Measurements from ENCODE around the gene HPCAL1.

Gene HPCAL1

DNA sequence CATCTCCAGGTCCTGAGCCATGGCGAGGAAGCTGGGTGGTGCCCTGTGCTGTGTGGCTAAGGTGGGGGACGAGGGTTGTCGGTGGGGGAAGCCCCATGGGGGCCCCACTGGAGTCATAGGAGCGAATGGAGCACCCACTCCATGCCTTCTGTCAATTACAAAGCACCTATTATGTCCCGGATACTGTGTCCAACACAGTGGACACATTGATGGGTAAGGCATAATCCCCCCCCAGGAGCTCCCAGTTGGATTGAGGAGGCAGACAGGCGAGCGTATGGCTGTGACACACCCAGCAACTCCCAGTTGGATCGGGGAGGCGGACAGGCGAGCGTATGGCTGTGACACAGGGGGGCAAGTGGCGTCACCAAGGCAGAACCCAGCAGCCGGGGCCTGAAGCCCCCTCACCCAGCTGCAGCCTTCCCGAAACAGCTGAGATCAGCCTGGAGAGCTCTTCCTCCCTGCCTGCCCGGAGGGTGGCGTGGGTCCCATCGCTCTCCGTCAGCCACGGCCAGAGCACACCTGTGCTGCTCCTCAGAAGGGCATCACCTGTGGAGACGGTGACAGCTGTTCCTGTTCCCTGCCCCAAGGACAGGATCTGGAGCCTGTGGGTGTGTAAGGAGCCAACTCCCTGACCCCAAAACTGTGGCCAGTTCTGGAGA, 69.6 kb downstream of the HPCAL1 start:
- no peak for DNase-seq

DNA sequence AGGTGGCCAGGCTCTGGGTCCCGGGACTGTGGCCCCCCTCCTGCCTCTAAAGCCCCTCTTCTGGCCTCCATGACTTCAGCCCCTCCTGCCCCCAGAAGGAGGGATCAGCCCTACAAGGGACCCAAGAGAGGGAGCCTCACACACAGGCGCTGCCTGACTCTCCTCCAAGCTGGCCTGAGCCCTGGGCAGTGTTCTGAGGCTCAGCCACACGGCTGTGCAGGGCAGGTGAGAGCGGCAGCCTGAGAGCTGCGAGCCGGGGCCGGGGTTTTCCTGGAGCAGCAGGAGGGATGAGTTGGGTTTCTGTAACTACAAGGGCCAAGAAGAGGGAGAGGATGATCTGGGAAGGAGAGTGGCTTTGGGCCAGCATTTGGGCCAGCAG, 70.1 kb downstream of the HPCAL1 start:
- no peak for DNase-seq

DNA sequence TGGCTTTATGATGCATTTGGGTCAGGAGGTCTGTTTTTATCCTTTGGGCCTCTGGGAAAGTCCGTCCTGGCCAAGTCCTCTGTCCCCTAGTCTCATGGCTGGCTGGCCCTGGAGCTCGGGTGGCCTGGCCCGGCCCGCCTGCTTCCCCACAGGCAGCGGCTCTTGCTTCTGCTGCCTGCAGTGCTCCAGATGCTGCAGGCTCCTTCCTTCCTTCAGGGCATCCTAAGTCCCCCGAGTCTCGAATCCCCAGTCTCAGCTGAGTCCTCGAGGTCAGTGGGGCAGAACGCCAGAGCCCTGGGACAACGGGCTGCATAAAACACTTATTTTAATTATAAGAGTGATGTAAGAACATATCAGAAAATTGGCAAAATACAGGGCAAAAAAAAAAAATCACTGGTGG, 71.2 kb downstream of the HPCAL1 start:
- no peak for DNase-seq

DNA sequence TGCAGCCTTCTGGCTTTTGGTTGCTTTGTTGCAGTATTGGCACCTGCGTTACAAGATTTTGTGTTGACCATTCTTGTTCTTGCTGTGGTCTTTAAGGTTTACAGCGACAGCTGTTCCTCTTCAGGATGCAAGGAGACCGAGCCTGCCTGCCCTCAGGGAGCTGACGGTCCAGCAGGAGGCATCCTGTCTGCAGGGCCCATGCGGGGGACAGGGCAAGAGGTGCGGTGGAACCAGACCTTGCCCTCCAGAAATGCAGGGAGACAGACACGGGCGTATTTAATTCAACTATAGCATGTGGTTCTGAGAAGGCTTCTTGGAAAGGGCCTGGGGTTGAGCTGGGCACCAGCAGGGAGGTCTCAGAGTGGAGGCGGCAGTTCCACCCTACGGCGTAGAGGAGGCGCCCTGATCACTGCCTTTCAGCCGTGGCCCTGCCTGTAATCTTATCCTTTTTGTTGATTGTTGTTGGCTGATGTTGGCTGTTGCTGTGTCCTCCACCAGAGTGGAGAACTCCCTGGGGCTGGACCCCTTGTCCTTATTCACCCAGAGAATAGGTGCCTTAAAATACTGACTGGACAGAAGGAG, 71.7 kb downstream of the HPCAL1 start:
- DNase-seq: no peak

DNA sequence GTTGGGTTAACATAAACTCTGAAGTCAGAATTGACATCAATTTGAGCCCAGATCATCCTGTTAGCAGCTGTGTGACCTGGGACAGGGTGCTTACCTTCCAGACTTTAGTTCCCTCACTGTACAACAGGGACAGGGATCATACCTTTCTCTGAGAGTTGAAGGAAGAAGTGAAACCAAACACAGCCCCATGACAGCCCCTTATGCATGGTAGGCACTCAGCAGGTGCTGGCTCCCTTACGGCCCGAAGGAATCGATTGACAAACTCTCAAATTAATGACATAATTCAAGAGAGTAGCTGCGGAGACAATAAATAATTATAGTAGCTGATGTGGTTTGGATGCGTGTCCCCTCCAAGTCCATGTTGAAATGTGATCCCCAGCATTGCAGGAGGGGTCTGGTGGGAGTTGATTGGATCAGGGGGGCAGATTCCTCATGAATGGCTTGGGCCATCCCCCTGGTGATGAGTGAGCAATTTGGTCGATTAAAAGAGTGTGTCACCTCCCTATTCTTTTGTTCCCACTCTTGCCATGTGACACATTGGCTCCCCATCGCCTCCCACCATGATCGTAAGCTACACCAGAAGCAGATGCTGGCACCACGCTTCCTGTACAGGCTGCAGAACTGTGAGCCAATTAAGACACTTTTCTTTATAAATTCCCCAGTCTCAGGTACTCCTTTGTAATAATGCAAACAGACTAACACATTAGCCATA, 73.0 kb downstream of the HPCAL1 start:
- DNase-seq: peak; percentile 43 to 57 (median 55)

DNA sequence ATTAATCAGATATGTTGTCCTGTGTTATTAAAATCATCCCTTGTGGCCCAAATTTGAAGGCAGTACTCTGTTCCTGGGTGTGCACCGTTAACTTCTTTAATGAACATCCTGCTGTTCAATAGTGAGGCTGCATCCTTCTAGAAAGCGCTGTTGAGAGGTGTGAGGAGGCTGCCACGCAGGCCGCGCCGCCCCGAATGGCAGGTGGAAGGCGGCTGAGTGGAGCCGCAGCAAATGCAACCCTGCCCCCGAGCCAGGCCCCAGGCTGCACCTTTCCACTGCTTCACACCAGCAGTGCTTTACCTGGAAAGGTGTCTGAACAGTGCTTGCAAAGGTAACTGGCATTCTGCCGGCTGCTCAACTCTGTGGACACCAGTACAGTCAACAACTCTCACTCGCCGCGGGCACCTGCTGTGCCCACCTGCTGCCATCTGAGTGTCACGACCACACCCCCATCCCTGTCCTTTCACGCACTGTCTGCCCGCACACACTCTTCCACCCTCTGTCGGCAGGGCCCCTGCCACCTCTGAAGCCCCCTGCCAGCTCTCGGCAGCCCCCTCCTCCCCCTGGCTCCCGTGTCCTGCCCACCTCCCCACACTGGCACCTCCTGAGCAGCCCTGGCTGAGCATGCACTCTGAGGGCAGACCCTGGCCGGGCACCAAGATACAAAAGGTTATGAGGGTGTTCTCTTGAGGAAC, 74.5 kb downstream of the HPCAL1 start:
- DNase-seq: no peak

DNA sequence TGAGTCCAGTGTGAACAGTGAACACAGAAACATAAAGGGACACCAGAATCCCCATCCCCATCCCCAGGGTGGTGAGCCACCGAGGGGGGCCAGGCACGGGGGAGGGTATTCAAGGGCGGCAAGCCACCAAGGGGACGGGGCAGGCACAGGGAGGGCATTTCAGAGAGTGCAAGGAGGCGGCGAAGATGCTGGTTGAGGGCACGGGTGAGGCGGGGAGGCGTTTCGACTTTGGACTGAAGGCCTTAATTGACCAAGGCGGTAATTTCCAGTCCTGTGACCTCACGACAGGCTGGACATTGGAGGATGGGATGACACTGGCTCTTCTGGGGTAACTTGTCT, 75.0 kb downstream of the HPCAL1 start:
- no peak for DNase-seq

DNA sequence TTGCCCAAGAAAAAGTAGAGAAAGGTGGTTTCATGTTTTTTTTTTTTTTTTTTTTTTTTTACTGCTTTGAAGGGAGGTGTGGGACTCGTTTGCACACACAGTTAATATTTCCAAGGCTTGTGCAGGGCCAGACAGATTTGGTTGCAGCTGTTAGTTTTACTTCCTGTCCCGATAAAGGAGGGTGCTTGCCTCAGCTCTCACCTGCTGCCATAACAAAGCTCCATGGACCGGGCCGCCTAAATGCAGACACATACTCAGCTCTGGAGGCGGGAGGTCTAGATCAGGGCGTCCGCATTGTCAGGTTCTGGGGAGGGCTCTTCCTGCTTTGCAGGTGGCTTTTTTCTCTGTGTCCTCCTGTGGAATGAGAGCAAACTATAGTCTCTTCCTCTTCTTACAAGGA, 75.5 kb downstream of the HPCAL1 start:
- no peak for DNase-seq

DNA sequence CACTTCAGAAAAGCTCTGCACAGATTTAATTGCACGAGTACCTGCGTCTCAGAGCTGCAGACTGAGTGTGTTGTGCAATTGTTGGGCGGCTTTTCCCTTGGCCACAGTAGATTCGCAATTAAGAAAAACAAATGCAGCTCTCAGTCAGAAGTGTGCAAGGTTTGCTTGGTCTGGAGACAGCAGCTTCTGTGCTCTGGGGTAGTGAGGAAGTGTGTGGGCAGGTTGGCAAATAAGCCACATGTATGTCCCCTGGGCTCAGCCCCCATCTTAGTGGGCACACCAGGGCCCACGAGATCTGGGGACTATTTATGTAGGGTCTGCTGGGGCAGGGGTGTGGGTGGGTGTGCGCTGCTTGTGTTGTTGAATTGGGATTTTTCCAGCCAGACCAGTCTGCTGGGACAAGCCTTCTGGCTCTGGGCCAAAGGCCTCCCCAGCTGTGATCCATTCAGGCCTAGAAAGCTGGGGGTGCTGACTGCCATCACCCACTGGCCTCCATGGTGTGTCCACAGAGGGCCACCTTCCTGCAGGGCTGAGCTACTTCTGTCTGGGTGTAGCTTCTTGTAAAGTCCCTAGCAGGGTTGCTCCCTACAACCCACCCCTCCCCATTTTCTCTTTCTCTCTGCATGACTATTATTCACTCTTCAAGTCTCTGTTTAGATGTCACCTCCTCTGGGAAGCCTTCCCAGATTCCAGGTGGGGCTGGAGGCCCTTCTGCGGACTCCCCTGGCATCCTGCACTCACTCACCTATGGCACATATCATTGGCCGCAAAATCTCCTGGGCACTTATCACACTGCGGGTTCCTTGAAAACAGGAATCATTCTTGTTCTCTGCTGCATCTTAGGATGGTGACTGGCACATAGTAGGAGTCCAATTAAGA, 77.6 kb downstream of the HPCAL1 start:
- peak; percentile 65 to 69 (median 66) for DNase-seq

DNA sequence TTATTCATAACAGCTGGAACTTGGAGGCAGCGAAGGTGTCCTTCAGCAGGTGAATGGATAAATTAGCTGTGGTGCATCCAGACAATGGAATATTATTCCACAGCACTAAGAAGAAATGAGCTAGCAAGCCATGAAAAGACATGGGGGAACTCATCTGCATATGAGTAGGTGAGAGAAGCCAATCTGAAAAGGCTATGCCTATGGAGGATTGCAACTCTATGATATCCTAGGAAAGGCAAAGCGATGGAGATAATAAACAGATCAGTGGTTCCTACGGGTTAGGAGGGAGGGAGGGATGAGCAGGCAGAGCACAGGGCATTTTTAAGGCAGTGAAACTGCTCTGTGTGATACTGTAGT, 79.3 kb downstream of the HPCAL1 start:
- DNase-seq: no peak

DNA sequence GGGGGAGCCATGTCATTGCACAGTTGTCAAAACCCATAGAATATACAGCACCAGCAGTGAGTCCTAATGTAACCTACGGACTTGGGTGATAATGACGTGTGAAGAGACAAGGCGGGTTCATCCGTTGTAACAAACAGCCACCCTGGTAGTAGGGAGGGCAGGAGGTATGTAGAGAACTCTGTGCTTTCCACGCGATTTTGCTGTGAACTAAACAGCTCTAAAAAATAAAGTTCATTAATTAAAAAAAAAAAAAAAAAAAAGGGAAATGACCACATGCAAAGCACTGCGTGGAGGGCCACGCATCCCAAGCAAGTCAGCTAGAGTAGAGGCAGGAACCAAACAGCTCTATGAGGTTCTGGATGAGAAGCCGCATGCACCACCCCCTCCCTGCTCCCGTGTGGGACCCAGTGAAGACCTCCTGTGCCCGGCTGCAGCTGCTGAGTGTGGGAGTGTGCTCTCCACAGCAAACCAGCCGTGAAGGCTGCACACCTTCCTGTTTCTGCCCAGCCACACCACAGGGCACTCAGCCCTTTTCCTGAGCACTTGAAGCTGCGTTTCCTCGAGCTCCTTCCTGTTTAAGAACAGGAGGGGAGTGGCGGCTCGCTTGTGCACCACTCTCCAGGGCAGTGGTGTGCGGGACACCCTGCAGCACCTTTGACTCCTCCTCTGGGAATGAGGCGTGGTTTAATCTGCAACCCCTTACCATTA, 79.8 kb downstream of the HPCAL1 start:
- DNase-seq: peak; percentile 59 to 64 (median 62)

DNA sequence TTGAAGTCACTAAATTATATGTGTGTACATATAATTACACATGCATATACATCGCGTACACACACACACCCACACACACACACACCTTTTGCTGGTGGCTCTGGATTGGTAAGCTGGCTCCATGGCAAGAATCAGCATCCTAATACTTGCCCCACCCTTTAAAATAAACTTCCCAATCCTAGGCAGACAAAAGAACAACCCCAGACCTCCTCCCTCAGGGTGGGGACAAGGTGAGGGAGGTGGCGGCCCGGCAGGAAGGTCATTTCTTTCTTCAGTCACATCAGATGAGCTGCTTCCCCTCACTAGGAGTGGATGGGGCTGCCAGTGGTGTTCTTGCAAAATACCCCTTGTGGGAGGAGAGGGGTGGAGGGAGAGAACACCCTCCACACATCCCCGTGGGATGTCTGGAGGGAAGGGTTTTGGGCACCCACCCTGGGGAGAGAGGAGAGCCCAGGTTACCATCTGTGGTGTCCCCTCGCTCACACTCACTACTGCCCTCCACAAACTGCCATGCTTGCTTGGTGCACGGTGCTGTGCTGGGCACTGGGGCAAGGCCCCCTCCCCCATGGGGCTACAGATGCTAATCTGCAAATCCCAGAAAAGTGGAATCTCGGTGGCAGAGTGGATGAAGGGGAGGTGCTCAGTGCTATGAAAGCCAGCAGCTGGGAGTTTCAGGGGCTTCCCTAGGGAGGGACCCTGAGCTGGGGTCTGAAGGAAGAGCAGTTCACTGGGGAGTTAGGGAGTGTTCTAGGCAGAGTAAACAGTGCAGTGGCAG, 81.4 kb downstream of the HPCAL1 start:
- DNase-seq: peak in 1 of 3 donors; percentile 43

DNA sequence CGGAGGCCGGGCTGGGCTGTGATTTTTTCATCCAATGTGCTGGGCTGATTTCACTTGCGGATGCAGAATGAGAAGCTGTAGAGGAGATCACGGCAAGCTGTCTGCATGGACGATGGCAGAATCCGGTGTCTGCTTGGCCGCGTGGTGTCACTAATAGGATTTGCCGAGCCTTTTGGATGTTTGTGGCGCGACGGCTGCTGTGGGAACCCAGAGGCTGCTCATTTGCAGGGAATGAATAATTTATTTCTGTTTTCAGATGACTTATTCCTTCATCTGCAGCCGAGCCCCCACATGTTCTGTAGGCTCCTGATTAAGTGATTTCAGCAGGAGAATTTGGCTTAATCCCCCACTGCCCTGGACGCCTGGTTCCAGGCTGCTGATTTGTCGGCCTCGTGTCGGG, 82.8 kb downstream of the HPCAL1 start:
- DNase-seq: no peak

DNA sequence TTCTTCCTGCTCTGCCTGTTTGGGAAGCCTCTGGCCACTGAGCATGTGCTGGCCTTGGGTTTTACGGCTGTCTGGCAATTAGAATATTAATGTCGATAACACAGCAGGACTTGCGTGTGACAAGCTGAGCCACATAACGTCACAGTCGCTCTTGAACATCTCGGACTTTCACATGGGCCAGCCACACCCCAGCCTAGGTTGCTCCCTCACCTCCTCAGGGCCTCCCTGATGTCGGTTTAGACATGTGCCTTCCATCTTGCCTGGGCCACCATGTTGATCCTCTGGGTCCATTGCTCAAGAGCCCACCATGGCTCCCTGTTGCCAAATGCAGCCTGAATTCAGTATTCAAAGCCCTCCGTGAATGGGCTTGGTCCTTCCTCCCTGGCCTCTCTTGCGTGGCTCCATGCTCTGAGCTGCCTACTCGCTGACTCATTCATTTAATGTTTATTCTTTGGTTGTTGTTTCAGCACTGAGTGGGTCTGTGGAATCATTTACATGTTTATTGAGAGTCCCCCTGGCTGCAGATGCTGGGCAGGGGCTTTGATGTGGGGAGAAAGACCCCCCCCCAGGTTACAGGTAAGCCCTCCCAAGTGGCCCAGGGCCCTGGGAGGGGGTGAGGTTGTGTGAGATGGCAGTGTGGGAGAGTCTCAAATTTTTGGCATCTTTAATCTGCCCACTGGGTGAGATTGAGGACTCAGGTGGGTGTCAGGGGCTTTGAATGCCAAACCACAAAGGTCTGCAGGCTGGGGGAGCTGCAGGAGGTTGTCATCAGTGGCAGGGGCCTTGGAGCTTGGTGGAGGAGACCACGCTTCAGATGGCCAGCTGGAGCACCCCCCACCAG, 83.4 kb downstream of the HPCAL1 start:
- DNase-seq: peak; percentile 53 to 55 (median 54)

DNA sequence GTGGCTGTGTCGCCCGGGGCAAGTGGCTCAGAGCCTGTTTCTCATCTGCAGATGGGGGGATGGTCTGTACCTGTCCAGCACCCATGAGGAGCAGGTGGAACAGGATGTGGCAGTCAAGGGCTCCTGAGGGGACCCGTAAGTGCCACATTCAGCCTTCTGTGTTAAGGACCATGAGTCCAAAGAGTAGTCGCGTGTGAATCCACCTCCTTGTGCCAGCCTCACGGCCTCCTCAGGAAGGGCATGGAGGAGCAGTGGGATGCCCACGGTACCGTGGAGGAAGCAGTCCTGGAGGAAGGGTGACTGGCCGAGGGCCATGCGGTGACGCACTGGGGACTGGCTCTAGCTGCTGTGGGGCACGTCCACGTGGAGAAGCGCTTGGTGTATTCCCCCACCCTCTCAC, 84.3 kb downstream of the HPCAL1 start:
- no peak for DNase-seq

DNA sequence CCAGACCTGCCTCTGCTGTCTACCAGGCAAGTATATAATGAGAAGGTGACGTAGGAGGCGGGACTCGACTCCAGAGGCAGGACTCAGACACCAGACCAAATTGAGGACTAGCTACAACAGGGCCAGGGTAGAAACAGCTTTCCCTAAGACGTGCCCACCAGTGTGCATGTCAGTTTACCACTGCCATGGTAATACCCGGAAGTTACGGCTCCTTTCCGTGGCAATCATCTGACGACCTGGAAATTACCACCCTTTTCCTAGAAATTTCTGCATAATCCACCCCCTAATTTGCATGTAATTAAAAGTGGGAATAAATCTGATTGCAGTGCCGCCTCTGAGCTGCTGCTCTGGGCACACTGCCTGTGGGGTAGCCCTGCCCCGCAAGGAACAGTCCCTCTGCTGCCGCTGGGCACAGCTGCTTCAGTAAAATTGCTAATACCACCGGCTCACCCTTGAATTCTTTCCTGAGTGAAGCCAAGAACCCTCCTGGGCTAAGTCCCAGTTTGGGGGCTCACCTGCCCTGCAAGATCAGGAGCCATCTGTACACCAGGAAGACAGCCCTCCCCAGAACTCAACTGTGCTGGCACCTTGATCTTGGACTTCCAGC, 86.4 kb downstream of the HPCAL1 start:
- DNase-seq: no peak

DNA sequence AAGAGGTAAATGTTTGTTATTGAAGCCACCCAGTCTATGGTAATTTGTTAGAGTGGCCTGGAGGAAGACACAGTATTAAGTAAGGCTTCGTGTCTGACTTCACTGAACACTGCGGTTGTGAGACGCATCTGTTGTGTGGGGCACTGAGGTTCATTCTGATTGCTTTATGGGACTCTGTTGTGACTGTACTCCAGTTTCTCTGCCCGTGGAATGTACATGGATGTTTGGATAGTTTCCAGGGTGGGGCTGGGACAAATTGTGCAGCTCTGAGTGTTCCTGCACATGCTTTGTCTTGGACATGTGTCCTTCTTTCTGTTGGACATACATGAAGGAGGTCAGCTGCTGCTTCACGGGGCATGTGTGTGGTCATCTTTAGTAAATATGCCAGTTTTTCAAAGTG, 86.9 kb downstream of the HPCAL1 start:
- DNase-seq: no peak

DNA sequence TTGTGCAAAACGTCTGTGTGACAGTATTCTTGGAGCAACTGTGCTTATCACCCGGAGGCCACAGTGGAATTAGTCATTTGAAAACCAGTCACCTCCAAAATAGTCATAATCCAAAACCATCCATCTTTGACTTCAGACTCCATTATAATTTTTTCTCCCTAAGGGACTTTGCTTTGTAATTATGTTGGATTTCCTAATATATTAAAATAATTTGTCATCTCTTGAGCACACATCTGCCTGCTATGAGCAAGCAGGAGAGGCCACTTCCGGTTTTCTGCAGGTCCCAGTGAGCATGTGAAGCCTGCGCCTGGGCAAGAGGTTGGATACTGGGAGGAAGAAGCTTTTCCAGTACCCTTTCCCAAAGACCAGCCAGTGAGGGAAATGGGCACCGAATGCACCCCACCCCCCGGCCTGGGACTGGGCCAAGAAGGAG, 87.7 kb downstream of the HPCAL1 start:
- peak; percentile 67 to 75 (median 69) for DNase-seq

DNA sequence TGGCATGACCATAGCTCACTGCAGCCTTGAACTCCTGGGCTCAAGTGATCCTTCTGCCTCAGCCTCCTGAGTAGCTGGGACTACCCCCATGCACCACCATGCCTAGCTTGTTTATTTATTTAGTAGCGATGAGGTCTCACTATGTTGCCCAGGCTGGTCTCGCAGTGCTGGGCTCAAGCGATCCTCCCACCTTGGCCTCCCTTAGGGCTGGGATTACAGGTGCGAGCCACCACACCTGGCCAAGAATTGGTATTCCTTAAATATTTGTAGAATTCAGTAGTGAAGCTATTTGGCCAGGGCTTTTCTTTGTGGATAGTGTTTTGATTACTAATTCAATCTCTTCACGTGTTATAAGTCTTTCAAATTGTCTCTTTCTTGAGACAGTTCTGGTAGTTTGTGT, 89.4 kb downstream of the HPCAL1 start:
- no peak for DNase-seq

DNA sequence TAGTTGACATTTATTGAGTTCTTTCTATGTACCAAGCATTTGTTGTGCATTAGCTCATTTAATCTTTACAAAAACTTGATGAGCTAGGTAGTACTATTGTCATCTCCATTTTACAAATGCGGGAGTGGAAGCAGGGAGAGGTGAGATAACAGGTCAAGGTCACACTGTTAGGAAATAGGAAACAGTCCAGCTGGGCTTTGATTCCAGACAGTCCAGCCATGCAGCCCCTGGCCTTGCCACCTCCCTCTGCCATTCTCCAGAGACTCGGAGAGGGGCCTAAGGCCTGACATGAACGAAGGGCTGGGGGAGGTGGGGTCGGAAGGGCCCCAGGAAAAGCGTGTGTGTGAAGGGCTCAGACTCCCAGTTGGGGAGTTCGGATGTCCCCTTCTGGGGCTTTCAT, 89.8 kb downstream of the HPCAL1 start:
- no peak for DNase-seq

All from suppressor macrophage treated with lipopolysaccharide for 1 hour (primary cell).